HCT116 (cell line): ENCODE results near the gene ACOD1. TPM values are rescaled to one million over a fixed set of nuclear protein-coding genes. Genes with fewer than 3 reads are reported as not detected.
A peak's percentile ranks its signal among the peaks of the same experiment; 100 is the strongest.

Source experiments
- ATAC-seq: fragments of 200-7000 bp; cut with Tn5 transposase; 2 replicates; pipeline ENCODE4 v1.9.1; 2020; ENCODE audit warnings: mild to moderate bottlenecking, moderate library complexity
- BruUV-seq: library from RNA; stranded (reverse); fragments of 400-500 nt; replicated peaks from 2 replicates; lab custom pipeline; 2021; lab: Mats Ljungman, UMichigan
- CTCF ChIA-PET: fragments of 300-600 bp; sonication (Branson Sonifier 250); formaldehyde crosslinking; loops from one replicate; lab custom pipeline; 2021; ENCODE audit warnings: antibody characterized with exemption; lab: Charles Lee
- POLR2A ChIA-PET: fragments of 300-600, 350-600 bp; sonication (Branson Sonifier 250); formaldehyde crosslinking; loops from one replicate; lab custom pipeline; 2021; ENCODE audit warnings: antibody characterized with exemption; lab: Charles Lee
- RAD21 ChIA-PET, 2 experiments: fragments of 300-600 bp; sonication (Branson Sonifier 250); formaldehyde crosslinking; loops; one replicate each; lab custom pipeline; 2023; ENCODE audit warnings: low total read pairs in 2 of 2; ENCODE audit not compliant: uncharacterized antibody in 2 of 2, unreplicated experiment in 2 of 2, low non-redundant PET in 1 of 2; lab: Charles Lee
- DNase-seq: peaks from one replicate; pipeline ENCODE4 v3.0.0-alpha.2; 2010; ENCODE audit warnings: low read depth, low spot score
- H2AFZ ChIP-seq: fragments of 200-600 bp; shearing (Covaris generic), sonication (generic); 2 replicates; pipeline ENCODE4 v1.6.1; 2017; ENCODE audit warnings: low read depth, mixed run types, mixed read lengths, antibody characterized with exemption, low read length; ENCODE audit not compliant: poor library complexity, severe bottlenecking
- H3K27ac ChIP-seq: 2 replicates; pipeline ENCODE4 v1.5.1; 2012; ENCODE audit warnings: low read depth, low read length
- H3K27me3 ChIP-seq: fragments of 200-600 bp; sonication (generic); 2 replicates; pipeline ENCODE4 v1.6.1; 2016; ENCODE audit warnings: mixed run types, low read length, mixed read lengths; ENCODE audit not compliant: insufficient read depth
- H3K36me3 ChIP-seq, 2 experiments: fragments of 200-500 bp in 1 of 2; fragments of 200-600 bp in 1 of 2; sonication (Bioruptor generic) in 1 of 2; sonication (generic) in 1 of 2; 2 replicates each; pipeline versions ENCODE4 v1.5.1 to v1.6.1; 2014 to 2016; ENCODE audit warnings: low read length in 2 of 2, inconsistent platforms in 1 of 2, mixed read lengths in 1 of 2, mixed run types in 1 of 2; ENCODE audit not compliant: insufficient read depth in 2 of 2, control insufficient read depth in 1 of 2
- H3K4me1 ChIP-seq, 2 experiments: fragments of 200-600 bp in 1 of 2; sonication (generic) in 1 of 2; 2 replicates each; pipeline versions ENCODE4 v1.5.1 to v1.6.1; 2012 to 2017; ENCODE audit warnings: low read length in 2 of 2, inconsistent platforms in 1 of 2, mild to moderate bottlenecking in 1 of 2, mixed read lengths in 1 of 2, mixed run types in 1 of 2, moderate library complexity in 1 of 2; ENCODE audit not compliant: insufficient read depth in 2 of 2, control insufficient read depth in 1 of 2
- H3K4me2 ChIP-seq: fragments of 200-600 bp; sonication (generic); 2 replicates; pipeline ENCODE4 v1.6.1; 2017; ENCODE audit warnings: mixed run types, low read length, mixed read lengths
- H3K4me3 ChIP-seq, 2 experiments: fragments of 200-600 bp in 1 of 2; sonication (generic) in 1 of 2; replicated peaks in 1 of 2; 2 replicates each; pipeline ENCODE4 v1.5.1; 2011 to 2016; ENCODE audit warnings: low read length in 2 of 2, control low read depth in 1 of 2, low read depth in 1 of 2, mild to moderate bottlenecking in 1 of 2, mixed read lengths in 1 of 2, mixed run types in 1 of 2
- H3K79me2 ChIP-seq: fragments of 200-600 bp; sonication (generic); 2 replicates; pipeline ENCODE4 v1.6.1; 2017; ENCODE audit warnings: mild to moderate bottlenecking, mixed run types, low read length, moderate library complexity, mixed read lengths; ENCODE audit not compliant: insufficient read depth
- H3K9ac ChIP-seq: fragments of 200-600 bp; sonication (generic); 2 replicates; pipeline ENCODE4 v1.6.1; 2016; ENCODE audit warnings: low read length, mixed read lengths
- H3K9me2 ChIP-seq: fragments of 200-600 bp; sonication (generic), shearing (Covaris generic); 2 replicates; pipeline ENCODE4 v1.6.1; 2017; ENCODE audit warnings: mixed run types, mild to moderate bottlenecking, moderate library complexity; ENCODE audit not compliant: insufficient read depth
- H3K9me3 ChIP-seq, 2 experiments: fragments of 200-500 bp in 1 of 2; fragments of 200-600 bp in 1 of 2; sonication (Bioruptor generic) in 1 of 2; sonication (generic) in 1 of 2; 2 replicates each; pipeline ENCODE4 v1.6.1; 2014 to 2017; ENCODE audit warnings: low read length in 2 of 2, mixed read lengths in 2 of 2, inconsistent platforms in 1 of 2, low read depth in 1 of 2, mild to moderate bottlenecking in 1 of 2, mixed run types in 1 of 2, moderate library complexity in 1 of 2; ENCODE audit not compliant: control insufficient read depth in 1 of 2, insufficient read depth in 1 of 2
- H4K20me1 ChIP-seq: fragments of 200-600 bp; sonication (generic), shearing (Covaris generic); 2 replicates; pipeline ENCODE4 v1.6.1; 2017; ENCODE audit warnings: mixed run types, mild to moderate bottlenecking, moderate library complexity; ENCODE audit not compliant: insufficient read depth
- EGR1 ChIP-seq: IDR thresholded peaks from 2 replicates; pipeline ENCODE4 v1.6.1; 2012; ENCODE audit warnings: low read depth
- EZH2phosphoT487 ChIP-seq: fragments of 200-600 bp; IDR thresholded peaks from 2 replicates; pipeline ENCODE4 v1.6.1; 2018; ENCODE audit warnings: antibody characterized with exemption, borderline replicate concordance
- POLR2A ChIP-seq: IDR thresholded peaks from 2 replicates; pipeline ENCODE4 v1.7.0; 2011; ENCODE audit warnings: borderline replicate concordance; ENCODE audit not compliant: insufficient read depth, insufficient read length; ENCODE audit errors: extremely low read depth
- SRF ChIP-seq: IDR thresholded peaks from 2 replicates; pipeline ENCODE4 v1.6.1; 2012; ENCODE audit warnings: low read depth
- TCF7L2 ChIP-seq: IDR thresholded peaks from 2 replicates; pipeline ENCODE4 v1.7.0; 2011; ENCODE audit warnings: borderline replicate concordance, inconsistent platforms; ENCODE audit not compliant: insufficient read depth, insufficient read length; ENCODE audit errors: extremely low read depth
- ZBTB33 ChIP-seq: IDR thresholded peaks from 2 replicates; pipeline ENCODE4 v1.6.1; 2011; ENCODE audit warnings: mild to moderate bottlenecking, low read length, moderate library complexity; ENCODE audit not compliant: insufficient replicate concordance; ENCODE audit errors: extremely low read depth
- ZFX ChIP-seq: fragments of 450-650 bp; IDR thresholded peaks from 2 replicates; pipeline ENCODE4 v1.6.1; 2017
- ZNF274 ChIP-seq: fragments of 200-500 bp; sonication (Bioruptor generic); IDR thresholded peaks from 2 replicates; pipeline ENCODE4 v1.6.1; 2014; ENCODE audit warnings: mild to moderate bottlenecking, low read depth, low read length, inconsistent platforms
- intact Hi-C: fragments of 100-400 bp; cut with micrococcal nuclease; formaldehyde crosslinking; loops from 2 replicates; pipeline ENCODE4 v1.10.0; 2022
- total RNA-seq: library from RNA; stranded (reverse); gene quantifications from one replicate; pipeline ENCODE4 v1.2.1, GENCODE V29; 2021; ENCODE audit not compliant: unreplicated experiment
- TF ChIP-seq, protein P1 (sequence below), 3 experiments: fragments of 200-600 bp in 1 of 3; sonication (generic) in 1 of 3; IDR thresholded peaks in 2 of 3; conservative IDR thresholded peaks in 1 of 3; 2 replicates each; pipeline ENCODE4 v1.5.1; 2012 to 2017; ENCODE audit warnings: low read depth in 2 of 3, low read length in 2 of 3, antibody characterized with exemption in 1 of 3, borderline replicate concordance in 1 of 3, control low read depth in 1 of 3, mild to moderate bottlenecking in 1 of 3, mixed read lengths in 1 of 3, mixed run types in 1 of 3, moderate library complexity in 1 of 3; ENCODE audit not compliant: insufficient read depth in 1 of 3
- TF ChIP-seq, protein P2 (sequence below): IDR thresholded peaks from 2 replicates; pipeline ENCODE4 v1.6.1; 2012

ACOD1 gene
- total RNA-seq, 1 experiment from 2014 or later = not detected

- H3K9me2 ChIP-seq = no peaks in the 10 kb centered on the region
- ChIA-PET POLR2A (no interaction called here), CTCF (no interaction called here), RAD21 (no interaction called here)
- no peak for DNase-seq
- no peaks in the 10 kb centered on the region for H3K9me3 ChIP-seq
- ATAC-seq = peak; percentile 3; the same call in 1 of the 2 replicates
- TSS peak; percentile 53 for BruUV-seq
- H3K4me1 ChIP-seq = peaks cover 9 to 20% of the 10 kb centered on the region in 2 experiments; a peak in 3 of 4 replicates
- no peak overlapping the region for H2AFZ ChIP-seq
- H3K27me3 ChIP-seq = no peaks in the 10 kb centered on the region
- peak overlapping the region; percentile 96 for H3K4me2 ChIP-seq
- H3K4me3 ChIP-seq = peak overlapping the region; percentile 89 to 95
- no peak for TF ChIP-seq ZNF274
- TF ChIP-seq ZFX = no peak
- TF ChIP-seq, protein P1, sequence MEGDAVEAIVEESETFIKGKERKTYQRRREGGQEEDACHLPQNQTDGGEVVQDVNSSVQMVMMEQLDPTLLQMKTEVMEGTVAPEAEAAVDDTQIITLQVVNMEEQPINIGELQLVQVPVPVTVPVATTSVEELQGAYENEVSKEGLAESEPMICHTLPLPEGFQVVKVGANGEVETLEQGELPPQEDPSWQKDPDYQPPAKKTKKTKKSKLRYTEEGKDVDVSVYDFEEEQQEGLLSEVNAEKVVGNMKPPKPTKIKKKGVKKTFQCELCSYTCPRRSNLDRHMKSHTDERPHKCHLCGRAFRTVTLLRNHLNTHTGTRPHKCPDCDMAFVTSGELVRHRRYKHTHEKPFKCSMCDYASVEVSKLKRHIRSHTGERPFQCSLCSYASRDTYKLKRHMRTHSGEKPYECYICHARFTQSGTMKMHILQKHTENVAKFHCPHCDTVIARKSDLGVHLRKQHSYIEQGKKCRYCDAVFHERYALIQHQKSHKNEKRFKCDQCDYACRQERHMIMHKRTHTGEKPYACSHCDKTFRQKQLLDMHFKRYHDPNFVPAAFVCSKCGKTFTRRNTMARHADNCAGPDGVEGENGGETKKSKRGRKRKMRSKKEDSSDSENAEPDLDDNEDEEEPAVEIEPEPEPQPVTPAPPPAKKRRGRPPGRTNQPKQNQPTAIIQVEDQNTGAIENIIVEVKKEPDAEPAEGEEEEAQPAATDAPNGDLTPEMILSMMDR (IDR thresholded peaks at IDR 0.05 in 2 of 3, conservative IDR thresholded peaks at IDR 0.05 in 1 of 3; ENCODE audit: borderline replicate concordance in 1 of 3, insufficient read depth in 1 of 3, low read depth in 2 of 3, low read length in 2 of 3) = no peak
- TF ChIP-seq ZBTB33 = no peak
- TF ChIP-seq EGR1 = no peak
- TF ChIP-seq, protein P2, sequence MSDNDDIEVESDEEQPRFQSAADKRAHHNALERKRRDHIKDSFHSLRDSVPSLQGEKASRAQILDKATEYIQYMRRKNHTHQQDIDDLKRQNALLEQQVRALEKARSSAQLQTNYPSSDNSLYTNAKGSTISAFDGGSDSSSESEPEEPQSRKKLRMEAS = no peak
- no peak for TF ChIP-seq POLR2A
- TF ChIP-seq SRF = no peak
- no peak for TF ChIP-seq TCF7L2
- no peak for TF ChIP-seq EZH2phosphoT487
- peaks cover 2 to 6% of the 10 kb centered on the region in 2 experiments; a peak in 2 of 4 replicates for H3K36me3 ChIP-seq
- peaks cover 19% of the 10 kb centered on the region for H3K79me2 ChIP-seq
- peak overlapping the region; percentile 93 for H3K9ac ChIP-seq
- H4K20me1 ChIP-seq = no peaks in the 10 kb centered on the region
- intact Hi-C loops = no loop called here
- H3K27ac ChIP-seq = peak overlapping the region; percentile 54; the same call in 1 of the 2 replicates
Observed at GRCh38 chr13:76992548-76993001, 44.3 kb downstream of the ACOD1 start.
